ENCODE measurements around the gene DSTN.

Gene DSTN

DNA sequence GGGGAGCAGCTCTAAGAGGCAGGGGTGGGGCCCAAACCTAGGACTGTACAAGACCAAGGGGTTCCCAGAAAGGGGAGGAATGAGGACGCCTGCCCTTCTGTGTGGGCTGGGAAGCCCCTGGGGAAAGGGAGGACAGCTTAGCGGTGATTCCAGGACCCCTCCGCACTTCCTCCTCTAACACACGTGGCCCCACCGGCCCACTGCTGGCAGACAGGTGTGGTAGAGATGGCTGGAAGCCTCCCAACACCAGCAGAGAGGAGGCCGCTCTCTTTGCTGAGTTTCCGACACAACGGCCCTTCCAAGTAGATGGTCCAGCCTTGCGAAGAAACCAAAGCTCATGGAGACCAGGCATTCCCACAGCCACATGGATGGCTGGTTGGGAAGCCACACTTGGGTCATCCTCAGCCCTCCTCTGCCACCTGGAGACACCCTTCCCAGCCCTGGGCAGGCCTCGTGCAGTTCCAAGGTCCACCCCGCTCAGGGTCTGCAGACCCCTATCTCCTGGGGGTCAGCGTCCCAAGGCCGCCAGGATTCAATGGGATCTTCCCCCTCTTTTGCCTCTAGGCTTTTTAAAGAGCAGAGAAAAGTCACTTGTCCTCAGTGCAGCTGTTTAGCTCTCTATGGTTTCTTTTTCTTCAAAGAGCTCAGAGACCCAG, 68.2 kb downstream of the DSTN start:
- H3K27ac ChIP-seq, result no peak overlapping the region
- H3K4me2 ChIP-seq (ENCODE audit: low read length), result no peak overlapping the region
- H3K36me3 ChIP-seq (ENCODE audit: control insufficient read depth, insufficient read depth, low read length), result no peaks in the 10 kb centered on the region
- TF ChIP-seq, protein P1, sequence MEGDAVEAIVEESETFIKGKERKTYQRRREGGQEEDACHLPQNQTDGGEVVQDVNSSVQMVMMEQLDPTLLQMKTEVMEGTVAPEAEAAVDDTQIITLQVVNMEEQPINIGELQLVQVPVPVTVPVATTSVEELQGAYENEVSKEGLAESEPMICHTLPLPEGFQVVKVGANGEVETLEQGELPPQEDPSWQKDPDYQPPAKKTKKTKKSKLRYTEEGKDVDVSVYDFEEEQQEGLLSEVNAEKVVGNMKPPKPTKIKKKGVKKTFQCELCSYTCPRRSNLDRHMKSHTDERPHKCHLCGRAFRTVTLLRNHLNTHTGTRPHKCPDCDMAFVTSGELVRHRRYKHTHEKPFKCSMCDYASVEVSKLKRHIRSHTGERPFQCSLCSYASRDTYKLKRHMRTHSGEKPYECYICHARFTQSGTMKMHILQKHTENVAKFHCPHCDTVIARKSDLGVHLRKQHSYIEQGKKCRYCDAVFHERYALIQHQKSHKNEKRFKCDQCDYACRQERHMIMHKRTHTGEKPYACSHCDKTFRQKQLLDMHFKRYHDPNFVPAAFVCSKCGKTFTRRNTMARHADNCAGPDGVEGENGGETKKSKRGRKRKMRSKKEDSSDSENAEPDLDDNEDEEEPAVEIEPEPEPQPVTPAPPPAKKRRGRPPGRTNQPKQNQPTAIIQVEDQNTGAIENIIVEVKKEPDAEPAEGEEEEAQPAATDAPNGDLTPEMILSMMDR (IDR thresholded peaks at IDR 0.05), result no peak
- peaks cover 60% of the 10 kb centered on the region for H3K79me2 ChIP-seq
- no peaks in the 10 kb centered on the region for H3K27me3 ChIP-seq (ENCODE audit: control insufficient read depth, insufficient read depth, low read length)
- no peak overlapping the region for H3K9ac ChIP-seq
- no peak overlapping the region for H3K4me3 ChIP-seq (ENCODE audit: low read depth, low read length)
- H3K9me3 ChIP-seq (ENCODE audit: control insufficient read depth, low read length), result no peaks in the 10 kb centered on the region
- H2AFZ ChIP-seq, result no peak overlapping the region
- peaks cover 7% of the 10 kb centered on the region for H3K4me1 ChIP-seq

DNA sequence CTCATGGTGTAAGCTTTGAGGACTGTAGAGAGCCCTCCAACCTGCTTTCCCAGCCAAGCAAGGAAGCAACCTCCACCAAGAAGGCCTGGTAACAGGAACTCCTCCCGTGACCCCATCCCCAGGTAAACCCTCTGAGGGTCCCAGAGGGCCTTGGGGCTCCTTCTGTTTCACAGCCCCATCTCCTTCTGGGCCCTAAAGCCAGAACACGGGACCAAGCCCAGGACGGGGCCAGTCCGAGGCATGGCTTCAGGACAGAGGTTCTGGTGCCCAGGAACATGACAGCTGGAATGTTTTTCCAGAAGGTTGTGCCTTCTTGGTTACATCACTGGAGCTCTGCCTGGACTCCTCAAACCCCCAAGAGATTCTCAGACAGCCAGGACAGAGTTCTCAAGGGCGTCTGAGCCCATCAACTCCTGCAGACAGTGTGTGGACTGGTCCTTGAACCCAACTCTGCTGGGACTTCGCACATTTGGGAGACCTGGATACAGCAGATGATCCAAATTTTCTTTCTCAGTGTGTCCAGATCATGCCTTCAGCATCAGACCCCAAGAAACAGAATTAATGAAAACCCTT, 69.0 kb downstream of the DSTN start:
- Histone ChIP-seq H3K36me3 (ENCODE audit: control insufficient read depth, insufficient read depth, low read length) (no peaks in the 10 kb centered on the region), H3K4me2 (ENCODE audit: low read length) (no peak overlapping the region), H3K79me2 (peaks cover 67% of the 10 kb centered on the region), H3K4me1 (peaks cover 15% of the 10 kb centered on the region), H2AFZ (no peak overlapping the region), H3K27me3 (ENCODE audit: control insufficient read depth, insufficient read depth, low read length) (no peaks in the 10 kb centered on the region), H3K4me3 (ENCODE audit: low read depth, low read length) (no peak overlapping the region), H3K27ac (no peak overlapping the region), H3K9me3 (ENCODE audit: control insufficient read depth, low read length) (no peaks in the 10 kb centered on the region), H3K9ac (no peak overlapping the region)
- TF ChIP-seq, protein P1 (IDR thresholded peaks at IDR 0.05), result no peak

DNA sequence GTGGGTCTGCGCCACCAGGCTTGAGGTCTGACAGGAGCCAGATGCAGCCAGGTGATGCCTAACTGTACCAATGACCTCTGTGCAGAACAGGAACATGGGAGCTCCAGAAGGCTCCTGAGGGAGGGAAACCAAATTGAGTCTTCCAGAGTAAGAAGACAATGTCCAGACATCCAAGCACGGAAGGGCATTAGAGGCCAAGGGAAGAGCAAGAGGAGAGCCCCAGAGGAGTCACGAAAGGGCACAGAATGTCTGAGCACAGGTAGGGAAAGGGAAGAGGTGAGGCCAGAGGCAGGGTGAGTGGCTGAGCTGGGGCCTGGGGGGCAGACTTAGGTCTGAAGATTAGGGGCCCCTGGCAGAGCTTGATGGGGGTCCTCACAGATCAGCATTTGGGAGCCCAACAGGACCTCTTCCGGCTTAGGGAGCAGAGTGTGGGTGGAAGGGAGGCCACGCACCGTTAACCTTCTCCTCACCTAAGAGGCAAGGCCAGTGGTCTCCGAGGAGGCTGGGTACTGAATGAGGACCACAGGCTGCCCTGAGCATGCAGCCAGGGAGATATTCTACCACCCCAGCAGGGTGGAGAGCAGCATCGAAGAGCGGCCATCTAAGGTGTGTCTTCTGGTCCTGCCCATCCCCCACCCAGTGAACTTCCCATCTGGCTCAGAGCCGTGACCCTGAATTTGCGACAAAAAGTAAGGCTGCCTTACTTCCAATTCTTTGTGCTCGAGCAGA, 70.4 kb downstream of the DSTN start:
- Histone ChIP-seq H3K4me3 (ENCODE audit: low read depth, low read length) (no peak overlapping the region), H3K27ac (no peak overlapping the region), H3K9ac (no peak overlapping the region), H3K4me2 (ENCODE audit: low read length) (no peak overlapping the region), H3K27me3 (ENCODE audit: control insufficient read depth, insufficient read depth, low read length) (no peaks in the 10 kb centered on the region), H3K36me3 (ENCODE audit: control insufficient read depth, insufficient read depth, low read length) (no peaks in the 10 kb centered on the region), H3K9me3 (ENCODE audit: control insufficient read depth, low read length) (no peaks in the 10 kb centered on the region), H3K79me2 (peaks cover 65% of the 10 kb centered on the region), H2AFZ (no peak overlapping the region), H3K4me1 (peaks cover 24% of the 10 kb centered on the region)
- TF ChIP-seq, protein P1 (IDR thresholded peaks at IDR 0.05), result no peak

- Histone ChIP-seq H3K27ac (no peak overlapping the region), H3K4me1 (peaks cover 29% of the 10 kb centered on the region)
Measured at GRCh38 chr20:17640875-17641378, 71.1 kb downstream of the DSTN start.

More at GRCh38 chr20:17640875-17641378, 71.1 kb downstream of the DSTN start:
- H3K4me2 ChIP-seq (ENCODE audit: low read length), result no peak overlapping the region
- no peaks in the 10 kb centered on the region for H3K9me3 ChIP-seq (ENCODE audit: control insufficient read depth, low read length)
- no peaks in the 10 kb centered on the region for H3K27me3 ChIP-seq (ENCODE audit: control insufficient read depth, insufficient read depth, low read length)
- TF ChIP-seq, protein P1 (IDR thresholded peaks at IDR 0.05), result no peak
- H3K36me3 ChIP-seq (ENCODE audit: control insufficient read depth, insufficient read depth, low read length), result no peaks in the 10 kb centered on the region
- no peak overlapping the region for H2AFZ ChIP-seq
- H3K9ac ChIP-seq, result no peak overlapping the region
- H3K79me2 ChIP-seq, result peaks cover 68% of the 10 kb centered on the region
- no peak overlapping the region for H3K4me3 ChIP-seq (ENCODE audit: low read depth, low read length)
